SKM-1 (cell line): Measurements from ENCODE around the gene TEX2.
"Not testable (repeated sequence)": the region's sequence is repeated elsewhere in the genome, so short reads cannot be mapped to it uniquely, and the experiment has no call there.

Experiments used
- DNase-seq: peaks from one replicate; lab custom pipeline; 2025; ENCODE audit not compliant: unreplicated experiment; lab: John Stamatoyannopoulos, UW

The TEX2 gene

DNA sequence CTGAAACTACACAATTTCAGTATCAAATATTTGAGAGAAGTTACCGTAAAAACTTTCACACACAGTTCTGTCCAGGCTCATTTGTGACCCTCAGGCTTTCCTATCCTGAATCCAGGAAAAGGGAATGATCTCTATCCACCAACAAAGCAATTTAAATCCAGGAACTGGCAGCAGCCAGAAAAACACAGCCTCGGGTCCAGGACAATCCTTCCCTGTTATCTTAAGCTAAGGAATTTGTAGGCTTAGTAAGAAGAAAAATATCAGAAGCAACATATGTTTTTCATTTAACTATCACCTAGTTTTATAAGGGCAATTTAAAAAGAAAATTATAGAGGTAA is 47.1 kb downstream of the TEX2 start:
- DNase-seq = no peak

DNA sequence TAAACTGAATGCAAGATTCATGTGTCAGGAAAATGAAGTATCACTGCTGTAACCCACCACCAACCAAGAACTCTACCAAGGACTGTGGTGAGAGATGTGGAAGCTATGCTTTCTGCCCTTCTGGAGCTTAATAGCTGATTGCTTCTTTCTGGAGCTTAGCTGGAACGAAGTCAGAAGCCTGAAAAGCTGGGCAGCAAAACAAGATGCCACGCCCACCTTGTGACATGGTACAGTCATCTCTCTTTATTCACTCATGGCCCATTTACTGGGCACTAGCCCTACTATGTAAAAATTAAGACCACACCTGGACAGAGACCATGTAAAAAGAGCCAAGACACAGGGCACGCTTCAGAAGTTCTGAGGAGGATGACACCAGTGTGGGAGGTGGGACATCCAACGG is 48.1 kb downstream of the TEX2 start:
- no peak for DNase-seq

DNA sequence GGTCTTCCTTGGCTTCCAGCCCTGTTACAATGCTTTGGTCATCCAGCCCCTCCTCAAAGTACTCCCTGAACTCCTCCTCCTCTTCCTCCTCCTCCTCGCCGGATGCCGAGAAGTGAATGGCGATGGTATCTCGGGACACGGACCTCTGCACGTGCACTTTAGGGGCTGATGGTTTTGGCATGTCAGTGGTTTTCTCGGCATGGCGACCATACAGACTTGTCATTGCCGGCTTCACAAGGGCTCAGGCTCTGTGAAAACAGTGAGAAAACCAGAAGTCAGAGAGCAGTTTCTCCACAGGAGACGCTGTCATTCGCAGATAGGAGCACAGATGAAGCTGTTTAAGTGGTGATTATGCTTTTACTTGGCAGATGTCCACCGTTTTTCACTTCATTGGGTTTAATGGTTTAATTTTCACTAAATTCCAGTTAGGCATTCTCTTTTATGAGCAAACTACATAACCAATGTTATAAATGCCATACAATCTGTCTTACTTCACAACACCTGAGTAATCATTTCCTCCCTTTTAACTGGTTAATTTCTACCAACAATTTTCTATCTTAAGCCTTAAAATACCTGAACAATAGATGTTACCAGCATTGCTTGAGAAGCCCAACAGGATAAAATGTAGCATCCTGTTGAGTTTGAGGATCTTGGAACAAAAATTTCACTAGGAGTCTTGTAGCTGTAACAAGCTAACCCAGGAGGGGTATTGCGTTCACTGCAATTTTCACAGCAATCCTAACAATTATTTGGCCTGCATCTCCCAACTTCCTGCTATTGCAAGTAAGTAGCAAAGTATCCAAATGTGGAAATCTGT is 48.9 kb downstream of the TEX2 start:
- DNase-seq = no peak

DNA sequence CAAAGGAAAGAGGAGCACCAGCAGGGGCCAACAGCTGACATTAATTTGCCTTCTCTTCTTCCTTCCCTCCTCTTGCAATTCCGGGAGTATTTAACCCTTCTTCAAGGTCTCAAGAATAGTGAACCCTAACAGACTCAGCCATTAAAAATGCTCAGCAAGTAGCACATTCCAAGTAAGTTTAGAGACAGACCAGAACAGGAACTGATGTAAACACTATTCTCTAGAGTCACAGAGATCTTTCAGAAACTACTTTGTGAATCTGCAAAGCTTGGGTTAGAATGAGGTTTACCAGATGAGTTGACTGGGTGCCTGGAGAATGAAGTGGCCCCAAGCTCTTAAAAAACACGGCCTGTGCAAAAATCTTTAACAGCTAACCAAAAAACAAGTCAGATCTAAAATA is 50.9 kb downstream of the TEX2 start:
- no peak for DNase-seq

DNA sequence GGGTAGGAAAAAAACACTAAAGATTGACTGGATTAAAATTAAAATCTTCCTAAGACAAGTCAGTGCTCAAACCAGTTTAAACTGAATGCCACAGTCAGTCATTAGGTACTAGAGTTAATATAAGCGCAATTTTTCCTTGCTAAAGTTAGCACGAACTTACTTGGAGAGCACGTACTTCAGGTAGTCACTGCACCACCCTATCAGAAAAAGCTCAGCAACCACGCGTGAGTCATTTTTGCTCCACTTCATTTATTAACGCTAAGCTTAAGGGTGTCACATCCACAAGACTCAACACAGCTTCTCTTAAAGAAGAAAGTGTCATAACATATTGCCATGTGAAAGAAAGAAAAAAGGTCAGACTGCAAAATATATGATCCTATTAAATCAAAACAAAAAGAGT is 53.1 kb downstream of the TEX2 start:
- DNase-seq = no peak

DNA sequence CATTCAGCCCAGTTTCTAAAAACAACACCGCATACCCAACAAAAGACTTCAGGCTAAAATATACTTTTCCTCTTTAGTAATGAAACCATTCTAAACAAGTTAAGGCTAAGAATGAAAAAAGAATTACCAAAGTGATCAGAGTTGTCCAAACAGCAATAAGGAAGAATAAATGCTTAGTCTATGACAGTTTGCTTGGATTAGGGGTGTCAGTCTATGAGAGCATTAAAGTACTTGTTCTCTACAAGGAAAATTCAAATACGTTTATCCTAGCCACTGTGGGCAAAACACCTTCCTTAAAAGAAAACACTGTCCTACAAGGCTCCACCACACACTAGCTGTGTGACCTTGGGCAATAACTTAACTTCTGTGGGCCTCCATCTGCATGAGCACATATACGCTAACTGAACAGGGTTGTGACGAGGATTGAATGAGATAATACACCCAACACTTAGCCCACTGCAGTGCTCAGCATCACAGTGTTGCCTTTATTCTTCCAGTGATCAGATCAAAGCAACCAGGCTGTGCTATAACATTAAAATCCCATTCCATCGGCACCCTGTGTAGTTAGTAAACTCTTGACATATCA is 53.6 kb downstream of the TEX2 start:
- no peak for DNase-seq

DNA sequence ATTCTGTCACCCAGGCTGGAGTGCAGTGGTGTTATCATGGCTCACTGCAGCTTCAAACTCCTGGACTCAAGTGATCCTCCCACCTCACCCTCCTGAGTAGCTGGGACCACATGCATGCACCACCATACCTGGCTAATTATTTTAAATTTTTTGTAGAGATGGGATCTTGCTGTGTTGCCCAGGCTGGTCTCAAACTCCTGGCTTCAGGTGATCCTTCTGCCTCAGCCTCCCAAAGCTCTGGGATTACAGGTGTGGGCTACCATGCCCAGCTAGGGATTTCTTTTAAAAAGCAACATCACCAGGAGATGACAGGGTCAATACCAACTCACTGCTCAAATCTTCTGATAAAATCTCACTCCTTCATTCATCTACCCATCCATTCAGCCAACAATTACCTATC is 54.4 kb downstream of the TEX2 start:
- not testable (repeated sequence) for DNase-seq

DNA sequence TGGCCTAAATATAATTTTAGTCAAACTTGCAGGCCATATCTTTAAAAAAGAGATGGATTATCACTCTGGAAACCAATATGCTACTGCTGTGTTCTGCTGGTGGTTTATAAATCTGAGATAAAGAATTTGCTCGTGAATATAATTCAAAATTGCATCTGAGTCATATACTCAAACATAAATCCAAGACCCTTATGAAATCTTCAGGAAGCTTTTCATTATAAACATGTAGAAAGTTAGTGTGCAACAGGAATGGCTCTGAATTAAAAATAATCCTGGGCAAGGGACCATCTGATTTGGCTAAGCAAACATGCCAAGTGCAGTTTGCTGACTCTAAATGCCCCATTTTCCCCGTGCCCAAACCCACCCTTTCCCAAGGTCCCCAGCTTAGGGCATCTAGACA is 57.3 kb downstream of the TEX2 start:
- DNase-seq = no peak

DNA sequence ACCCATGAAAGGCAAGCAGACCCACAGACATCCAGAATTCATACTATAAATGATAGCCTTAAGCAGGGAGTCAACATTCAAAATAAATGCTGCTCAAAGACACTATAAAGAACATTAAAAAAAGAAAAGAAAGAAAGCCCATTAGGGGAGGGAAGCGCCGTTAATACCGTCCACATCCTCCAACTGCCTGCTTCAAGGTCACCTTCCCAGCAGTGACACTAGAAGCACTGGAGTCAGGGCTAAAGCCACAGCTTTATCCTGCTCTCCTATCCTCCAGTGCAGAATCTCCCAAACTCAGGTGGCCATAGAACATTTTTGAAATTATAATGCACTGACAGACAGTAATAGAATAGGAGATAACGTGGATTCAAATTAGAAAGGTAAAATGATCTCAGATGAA is 59.4 kb downstream of the TEX2 start:
- DNase-seq = no peak

DNA sequence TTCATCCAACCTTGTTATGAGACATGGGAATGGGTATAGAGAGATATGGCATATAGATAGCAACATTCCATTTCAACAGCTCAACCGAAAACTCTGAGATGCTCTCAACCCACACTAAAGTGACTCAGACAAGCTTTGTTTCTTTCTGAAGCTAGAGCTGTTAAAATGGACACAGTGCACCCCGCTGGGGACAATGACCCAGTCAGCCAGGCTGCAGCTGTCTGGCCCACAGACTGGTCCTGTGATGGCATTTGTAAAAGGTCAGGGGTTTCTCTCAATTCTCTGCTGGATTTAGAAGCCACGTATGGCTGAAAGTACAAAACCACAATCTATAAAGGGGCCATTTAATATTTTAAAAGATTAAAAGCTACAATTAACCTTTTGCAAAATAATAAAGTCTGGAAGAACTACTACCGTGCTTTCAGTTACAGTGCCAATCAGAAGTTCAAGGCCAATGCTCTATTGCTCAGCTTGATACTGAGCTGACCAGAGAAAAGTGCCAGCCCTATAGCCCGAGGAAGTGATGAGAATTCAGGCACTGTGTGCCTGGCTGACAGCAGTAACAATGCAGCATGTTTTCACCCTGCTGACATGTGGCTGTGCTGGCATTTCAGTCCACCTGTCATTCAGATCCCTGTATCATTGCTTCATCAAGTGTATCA is 60.2 kb downstream of the TEX2 start:
- no peak for DNase-seq

DNA sequence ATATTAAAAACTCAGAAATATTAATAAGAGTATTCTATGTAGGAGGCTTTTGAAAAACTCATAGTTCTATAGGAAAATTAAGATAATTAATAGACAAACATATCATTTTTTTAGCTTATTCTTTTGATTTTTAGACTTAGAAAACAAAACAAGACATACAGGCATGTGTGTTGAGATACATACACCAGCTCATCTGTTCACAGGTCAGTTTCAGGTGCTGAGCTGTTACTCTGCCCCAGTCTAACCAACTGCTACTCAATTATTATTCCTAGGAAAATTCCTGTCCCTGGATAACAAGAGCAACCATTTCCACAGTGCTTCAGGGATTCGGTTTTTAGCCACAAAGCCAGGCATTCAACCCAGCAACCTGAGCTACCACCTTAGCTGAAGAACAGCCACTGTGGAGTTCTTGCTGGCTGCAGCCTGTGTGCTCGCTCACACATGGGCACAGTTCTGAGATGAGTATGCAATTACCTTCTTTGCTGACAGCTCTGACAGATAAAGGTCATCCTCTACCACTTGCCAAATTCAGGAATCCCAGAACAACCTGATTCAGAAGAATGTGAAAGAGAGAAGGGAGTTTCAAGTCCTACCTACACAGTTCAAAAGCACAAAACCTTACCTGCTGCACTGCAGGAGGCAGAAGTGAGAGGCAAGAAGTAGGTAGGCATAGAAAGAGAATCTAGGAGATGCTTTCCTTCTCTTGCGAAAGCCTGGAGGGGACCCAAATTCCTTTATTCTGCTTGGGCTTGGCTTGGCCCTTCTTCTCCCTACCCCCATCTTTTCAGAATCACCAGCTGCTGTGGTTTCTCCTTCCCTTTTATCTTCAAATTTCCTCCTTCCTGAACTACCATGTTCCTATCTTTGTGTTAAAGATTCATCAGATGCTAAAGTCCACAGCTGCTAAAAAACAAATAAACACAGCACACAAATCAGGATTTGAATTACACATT is 62.7 kb downstream of the TEX2 start:
- no peak for DNase-seq

DNA sequence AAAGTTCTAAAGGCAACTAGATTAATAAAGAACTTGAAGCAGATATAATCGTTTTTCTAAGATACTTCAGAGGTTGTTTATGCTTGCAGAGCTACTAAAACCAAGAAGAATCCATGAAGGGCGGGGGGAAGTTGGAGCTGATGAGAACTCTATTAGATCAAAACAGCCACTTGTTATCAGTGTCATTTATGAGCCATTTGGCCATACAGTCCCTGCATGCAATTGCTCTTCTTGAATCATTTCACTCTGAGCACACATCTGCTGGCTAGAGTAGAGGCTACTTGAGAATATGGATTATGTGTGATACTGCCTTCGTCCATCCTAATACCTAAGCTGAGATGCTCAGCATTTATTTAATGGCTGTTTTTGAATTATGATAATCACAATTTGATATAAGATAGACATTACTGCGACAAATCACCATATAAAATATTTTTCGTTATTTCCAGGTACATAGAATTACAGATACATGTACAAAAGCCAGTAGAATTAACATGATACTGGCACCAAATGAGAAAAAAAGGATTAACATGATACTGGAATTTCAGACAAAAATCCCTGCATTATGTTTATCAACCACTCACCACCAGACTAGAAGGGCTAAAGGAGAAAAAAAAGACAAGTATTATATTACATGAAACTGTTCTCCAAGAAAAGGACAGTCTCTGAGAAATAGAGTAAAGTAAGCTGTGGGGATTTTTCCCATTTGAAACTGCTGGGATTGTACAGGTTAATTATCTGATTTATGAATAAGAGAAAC is 64.5 kb downstream of the TEX2 start:
- DNase-seq = no peak

DNA sequence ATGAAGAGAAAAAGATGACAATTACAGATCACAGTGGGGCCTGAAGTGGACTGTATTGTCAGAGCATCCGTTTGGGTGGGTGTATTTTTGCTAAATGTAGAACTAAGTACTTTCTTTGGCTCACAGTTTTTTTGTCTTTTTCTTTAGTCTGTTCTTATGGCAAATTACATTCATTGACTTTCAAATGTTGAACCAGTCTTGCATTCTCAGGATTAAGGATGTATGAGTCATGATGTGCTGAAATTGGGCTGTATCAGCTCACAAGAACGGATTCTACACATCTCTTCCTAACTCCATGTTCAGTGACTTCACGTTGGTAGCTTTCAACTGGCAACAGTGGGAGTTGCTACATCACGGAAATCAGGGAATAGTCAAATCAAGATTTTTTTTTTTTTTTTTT is 66.5 kb downstream of the TEX2 start:
- no peak for DNase-seq

DNA sequence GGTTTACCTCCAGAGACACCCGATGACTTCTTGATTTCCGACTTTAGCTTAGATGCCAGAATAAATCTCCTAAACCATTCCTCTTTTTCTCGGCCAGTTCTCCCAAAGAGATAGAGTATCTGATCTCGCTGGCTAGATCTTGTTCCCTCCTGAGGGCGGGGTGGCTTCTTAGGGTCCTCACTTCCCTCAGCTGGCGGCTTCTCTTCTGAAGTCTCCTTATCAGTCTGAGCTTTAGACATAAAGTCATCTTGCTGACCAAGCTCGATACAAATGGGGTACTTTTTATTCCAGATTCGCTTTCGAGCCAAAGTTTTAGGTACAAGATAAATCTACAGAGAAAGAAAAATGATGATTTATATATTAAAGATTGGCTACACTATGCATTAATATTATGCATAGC is 69.5 kb downstream of the TEX2 start:
- DNase-seq = no peak

DNA sequence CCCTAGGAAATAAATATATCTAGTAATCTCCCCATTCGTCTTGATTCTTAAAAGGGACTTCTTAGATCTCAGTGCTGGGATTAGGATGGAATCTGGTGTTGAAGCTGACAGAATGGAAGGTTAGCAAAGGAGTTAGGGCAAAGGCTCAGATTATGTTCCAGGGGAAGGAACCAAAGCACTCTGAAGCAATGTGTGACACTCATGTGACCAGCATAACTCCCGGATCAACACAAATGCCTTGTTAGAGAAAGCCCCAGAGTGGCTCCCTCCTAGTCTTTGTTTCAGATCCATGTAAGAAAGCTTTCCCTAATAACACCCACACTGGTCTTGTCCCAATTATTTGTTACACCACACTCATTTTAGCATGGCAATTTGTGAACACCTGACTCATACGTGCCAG is 70.5 kb downstream of the TEX2 start:
- DNase-seq = no peak

DNA sequence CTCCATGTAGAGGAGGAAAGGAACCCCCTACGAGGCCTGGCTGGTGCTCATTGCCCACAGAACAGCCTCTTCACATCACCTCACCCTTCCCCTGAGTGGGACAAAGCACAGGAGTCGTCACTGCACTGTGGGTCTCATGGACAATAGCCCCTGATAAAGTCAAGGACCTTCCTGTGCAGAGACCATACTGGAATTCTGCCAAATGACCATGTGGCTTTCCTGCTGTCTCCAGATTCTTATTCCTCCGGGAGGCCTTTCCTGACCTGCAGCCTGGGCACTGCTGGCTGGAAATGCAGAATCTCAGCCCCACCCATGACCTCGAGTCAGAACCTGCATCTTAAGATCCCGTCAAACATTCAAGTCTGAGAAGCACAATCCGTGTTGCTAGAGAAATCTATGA is 72.6 kb downstream of the TEX2 start:
- DNase-seq = no peak

DNA sequence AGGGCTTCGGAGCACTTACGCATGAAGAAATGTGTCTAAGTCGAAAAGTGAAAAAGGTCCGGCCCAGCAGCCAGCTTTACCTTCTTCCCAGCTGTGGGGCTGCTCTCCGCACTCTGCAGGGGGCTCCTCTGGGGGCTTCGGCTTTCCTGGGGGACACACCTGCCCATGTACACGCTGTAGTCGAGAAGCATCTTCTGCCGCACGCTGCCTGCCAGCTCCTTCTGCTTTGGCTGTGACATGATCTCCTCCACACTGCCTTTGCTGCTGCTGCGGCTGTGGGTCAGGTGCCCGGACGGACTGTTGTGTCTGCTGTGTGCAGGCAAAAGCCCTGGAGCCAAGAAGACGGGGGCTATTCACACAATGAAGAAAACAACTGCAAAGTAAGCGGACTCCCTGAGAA is 75.0 kb downstream of the TEX2 start:
- DNase-seq = no peak

DNA sequence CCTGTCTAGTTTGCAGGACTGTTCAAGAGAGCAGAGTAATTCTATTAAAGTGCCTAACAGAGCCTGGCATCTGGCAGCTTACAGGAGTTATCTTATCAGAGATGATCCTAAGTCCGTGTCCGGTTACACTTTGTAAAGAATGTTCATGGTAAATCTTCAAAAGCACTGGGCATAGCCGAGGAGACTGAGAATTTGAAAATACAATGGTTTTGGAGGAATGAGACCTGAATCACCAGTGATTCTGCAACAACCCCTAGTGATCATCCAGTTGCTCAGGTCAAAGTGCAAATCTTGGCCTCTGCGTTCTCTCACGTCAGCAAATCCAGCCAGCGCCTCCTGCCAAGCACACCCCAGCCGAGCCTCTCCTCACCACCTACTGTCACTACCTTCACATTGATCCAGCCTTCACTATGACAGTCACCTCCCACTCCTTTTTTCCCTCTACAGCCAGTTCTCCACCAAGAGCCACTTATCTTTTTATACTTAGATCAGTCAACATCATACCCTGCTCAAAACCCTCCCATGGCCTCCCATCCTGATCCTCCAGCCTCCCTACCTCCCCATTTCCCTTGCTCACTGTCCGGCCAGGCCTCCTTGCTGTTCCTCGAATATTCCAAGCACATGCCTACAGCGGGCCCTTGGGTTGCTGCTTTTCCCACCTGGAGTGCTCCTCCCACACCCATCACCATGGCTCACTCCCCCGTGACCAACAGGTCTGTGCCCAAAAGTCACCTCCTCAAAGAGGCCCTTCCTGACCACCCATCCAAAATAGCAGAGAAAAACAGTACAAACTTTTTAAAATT is 75.8 kb downstream of the TEX2 start:
- no peak for DNase-seq

DNA sequence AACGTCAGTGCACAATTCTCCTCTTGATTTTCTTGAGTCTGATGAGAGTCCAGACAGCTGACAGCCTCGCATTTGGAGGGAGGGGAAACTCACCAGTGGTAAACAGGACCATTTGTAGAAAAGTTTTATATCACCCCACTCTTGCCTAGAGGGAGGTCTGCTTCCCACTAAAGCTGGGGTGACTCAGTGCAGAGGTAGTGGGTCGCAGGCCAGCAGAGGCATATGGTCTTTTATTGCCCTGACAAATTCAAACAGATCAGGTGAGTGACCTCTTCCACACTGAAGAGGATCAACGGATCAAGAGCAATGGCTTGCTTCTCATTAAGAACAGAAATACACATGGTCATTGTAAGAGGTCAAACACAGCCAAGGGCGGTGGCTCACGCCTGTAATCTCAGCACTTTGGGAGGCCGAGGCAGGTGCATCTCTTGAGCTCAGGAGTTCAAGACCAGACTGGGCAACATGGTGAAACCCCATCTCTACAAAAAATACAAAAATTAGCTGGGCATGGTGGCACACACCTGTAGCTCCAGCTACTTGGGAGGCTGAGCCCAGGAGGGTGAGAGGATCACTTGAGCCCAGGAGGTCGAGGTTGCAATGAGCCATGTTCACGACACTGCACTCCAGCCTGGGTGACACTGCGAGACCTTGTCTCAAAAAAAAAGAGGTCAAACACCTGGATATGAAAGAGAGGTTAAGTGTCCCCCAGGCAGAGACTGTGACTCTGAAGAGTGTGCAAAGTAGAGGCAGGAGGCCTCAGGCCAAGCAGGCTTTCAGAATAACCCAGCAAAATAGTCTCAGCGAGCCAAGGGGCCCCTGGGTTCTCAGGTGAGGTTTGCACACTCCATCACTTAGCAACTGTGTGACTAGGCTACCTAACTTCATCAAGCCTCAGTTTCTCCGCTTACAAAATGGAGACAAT is 76.6 kb downstream of the TEX2 start:
- DNase-seq = no peak
